GM21529 (cell line): ENCODE measurements around the gene NUDT1.
A peak's percentile ranks its signal among the peaks of the same experiment; 100 is the strongest.

Source experiments
- ATAC-seq: cut with Tn5 transposase; IDR thresholded peaks from one replicate; pipeline ENCODE4 v1.9.1; 2021; ENCODE audit not compliant: unreplicated experiment

The NUDT1 gene

DNA sequence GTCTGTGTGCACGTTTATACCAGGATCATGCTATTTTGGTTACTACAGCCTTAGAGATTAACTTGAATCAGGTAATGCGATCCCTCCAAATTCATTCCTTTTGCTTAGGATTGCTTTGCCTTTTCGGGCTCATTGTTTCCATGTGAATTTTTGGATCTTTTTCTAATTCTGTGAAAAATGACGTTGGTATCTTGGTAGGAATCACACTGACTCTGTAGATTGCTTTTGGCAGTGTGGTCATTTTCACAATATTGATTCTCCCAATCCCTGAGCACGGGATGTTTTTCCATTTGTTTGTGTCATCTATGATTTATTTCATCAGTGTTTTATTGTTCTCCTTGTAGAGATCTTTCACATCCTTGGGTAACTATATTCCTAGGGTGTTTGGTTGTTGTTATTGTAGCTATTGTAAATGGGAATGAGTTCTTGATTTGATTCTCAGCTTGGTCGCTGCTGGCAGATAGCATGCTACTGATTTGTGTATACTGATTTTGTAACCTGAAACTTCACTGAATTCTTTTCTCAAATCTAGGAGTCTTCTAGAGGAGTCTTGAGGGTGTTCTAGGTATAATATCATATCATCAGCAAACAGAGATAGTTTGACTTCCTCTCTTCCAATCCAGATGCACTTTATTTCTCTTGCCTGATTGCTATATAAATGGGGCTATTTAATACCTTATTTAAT is 54.1 kb downstream of the NUDT1 start:
- ATAC-seq: no peak

DNA sequence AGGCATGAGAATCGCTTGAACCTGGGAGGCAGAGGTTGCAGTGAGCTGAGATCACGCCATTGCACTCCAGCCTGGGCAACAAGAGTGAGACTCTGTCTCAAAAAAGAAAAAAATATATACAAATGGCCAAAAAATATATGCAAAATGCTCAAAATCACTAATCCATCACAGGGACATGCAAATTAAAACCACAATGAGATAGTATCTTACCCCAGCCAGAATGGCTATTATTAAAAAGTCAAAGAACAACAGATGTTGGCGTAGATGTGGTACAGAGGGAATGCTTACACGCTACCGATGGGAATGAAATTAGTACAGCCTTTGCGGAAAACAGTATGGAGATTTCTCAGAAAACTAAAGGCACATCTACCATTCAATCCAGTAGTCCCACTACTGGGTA is 54.8 kb downstream of the NUDT1 start:
- no peak for ATAC-seq

DNA sequence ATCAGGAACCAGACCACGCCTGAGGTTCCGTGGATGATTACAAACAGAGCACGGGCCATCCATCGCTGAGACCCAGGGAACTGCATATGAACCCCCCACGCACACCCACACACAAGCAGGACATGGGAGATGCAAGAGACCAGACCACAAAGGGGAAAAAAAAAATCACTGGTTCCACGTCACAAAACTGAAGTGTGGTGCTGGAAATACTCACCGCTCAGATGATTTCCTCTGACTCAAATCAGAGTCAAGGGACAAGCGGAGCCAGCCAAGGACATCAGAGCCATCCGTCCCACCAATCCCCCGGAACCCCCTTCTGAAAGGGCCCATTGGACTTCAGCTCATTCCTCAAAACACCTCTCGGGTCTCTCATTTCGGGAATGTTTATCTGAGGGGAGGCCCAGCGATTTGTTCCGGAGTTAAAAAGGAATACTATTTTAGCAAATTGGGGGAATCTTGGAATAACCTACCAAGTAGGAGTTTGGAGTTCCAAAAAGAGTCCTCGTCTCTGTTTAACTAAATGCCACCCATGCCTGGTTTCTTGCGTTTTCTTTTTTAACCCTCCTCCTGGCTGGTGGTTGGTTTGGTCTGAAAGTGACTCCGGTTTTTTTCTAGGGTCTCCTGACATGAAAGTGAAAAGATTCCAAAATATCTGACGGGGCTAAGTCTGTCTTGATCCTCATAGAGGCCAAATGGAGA is 57.3 kb downstream of the NUDT1 start:
- ATAC-seq: peak; percentile 58

DNA sequence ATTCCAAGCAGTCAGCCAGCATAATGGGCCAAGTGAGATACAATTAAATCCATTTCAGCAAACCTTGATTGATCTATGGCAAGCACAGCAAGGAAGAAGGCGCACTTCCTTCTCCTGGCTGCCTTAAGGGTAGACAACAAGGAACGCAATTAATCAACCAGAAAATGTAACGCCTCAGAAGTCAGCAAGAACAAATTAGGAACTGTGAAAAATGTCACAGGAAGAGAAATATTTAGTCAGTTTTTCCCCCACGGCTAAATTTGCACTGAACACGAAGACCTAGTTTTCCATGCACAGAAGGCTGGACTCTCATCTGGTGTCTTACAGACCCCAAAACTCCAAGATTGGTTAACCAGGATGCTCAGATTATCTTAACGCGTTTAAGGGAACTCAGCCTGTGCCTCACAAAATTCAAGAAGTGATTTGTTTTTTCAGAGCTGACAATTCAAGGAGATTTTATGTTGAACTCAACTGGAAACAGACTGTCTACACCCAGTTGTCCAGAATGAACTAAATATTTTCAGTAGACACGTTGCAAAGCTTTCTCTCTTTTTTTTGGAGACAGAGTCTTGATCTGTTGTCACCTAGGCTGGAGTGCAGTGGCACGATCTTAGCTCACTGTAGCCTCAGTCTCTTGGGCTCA is 58.0 kb downstream of the NUDT1 start:
- ATAC-seq: no peak
